ENCODE data around the gene ZNF570.

Gene ZNF570

DNA sequence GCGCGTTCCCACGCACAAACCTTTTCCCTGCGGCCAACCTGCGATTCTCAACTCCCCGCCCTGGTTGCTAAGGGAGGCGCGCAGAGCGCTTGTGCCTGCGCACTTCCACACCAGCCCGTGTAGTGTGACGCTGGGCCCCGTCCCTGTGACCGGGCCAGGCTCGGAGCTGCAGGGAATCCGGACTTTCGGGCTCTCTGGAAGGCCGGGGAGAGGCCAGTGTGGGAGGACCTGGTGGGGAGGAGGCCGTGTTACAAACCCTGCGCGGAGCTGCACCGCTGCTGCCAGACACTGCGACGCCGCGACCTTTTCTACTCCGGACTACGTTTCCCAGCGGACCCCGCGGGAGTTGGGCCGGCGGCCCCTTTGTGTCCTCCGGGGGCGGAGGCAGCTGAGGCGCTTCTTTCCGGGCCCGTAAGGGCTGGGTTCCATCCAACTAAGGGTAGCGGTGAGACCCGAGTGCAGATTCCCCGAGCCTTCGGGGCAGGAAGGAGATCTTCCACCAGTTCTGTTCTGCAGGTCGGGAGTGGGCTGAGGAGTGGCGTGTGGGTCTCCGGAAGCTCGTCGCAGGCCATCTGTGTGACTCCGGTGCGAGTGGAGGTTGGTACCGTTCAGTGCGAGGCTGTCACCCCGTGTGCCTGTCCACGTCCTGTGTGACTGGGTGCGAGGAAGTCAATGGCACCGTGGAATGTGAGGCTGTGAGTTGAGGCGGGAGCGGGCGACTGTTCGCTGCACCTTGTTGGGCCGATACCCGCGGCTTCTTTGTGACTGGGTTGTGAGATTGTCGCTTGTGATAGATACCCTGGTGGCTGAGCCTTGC is at the start of gene ZNF570:
Gene ZNF570, plus strand, starts transcription at position 396 of the 817 bp plus-strand sequence. CDS start 999 bp downstream, outside the sequence.
- peak; percentile 88 for DNase-seq

DNA sequence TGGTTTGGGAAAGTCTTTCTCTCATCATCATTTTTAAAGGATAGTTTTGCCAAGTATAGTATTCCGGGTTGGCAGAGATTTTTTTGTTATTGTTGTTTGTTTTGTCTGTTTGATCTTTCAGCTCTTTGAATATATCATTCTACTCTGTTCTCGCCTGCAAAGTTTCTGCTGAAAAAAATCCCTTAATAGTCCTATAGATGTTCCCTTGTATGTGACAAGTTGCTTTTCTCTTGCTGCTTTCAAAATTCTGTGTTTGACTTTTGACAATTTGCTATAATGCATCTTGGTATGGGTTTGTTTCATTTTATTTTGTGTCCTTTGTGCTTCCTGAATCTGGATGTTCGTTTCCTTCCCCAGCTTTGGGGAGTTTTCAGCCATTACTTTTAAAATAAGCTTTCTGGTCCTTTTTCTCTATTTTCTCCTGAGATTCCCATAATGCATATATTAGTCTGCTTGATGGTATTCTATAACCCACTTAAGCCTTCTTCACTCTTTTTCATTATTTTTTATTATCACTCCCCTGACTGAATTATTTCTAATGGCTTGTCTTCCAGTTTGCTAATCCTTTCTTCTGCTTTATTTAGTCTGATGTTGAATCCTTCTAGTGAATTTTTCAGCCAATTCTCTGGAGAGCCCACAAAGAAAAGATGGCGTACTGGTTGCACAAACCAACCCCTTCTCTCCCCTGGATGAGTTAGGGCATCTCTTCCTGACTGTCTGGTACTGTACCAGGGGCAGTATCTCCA is 16.5 kb upstream of the ZNF570 start:
- no peak for DNase-seq

- no peak for DNase-seq
Measured at GRCh38 chr19:37466277-37466797, 2.8 kb upstream of the ZNF570 start.

GRCh38 chr19:37466798-37467607 is 2.2 kb upstream of the ZNF570 start, which contains the start of gene ZNF569:
ZNF569 (minus strand) TSS chr19:37467444; CDS start chr19:37444921, 22,523 bp downstream.
- peak; percentile 84 for DNase-seq

- DNase-seq: no peak
Measured at GRCh38 chr19:37467608-37468090, 1.5 kb upstream of the ZNF570 start.

- no peak for DNase-seq
Measured at GRCh38 chr19:37470216-37470615, 1.1 kb downstream of the ZNF570 start.

GRCh38 chr19:37472165-37472564 is 3.0 kb downstream of the ZNF570 start:
- DNase-seq: no peak

DNA sequence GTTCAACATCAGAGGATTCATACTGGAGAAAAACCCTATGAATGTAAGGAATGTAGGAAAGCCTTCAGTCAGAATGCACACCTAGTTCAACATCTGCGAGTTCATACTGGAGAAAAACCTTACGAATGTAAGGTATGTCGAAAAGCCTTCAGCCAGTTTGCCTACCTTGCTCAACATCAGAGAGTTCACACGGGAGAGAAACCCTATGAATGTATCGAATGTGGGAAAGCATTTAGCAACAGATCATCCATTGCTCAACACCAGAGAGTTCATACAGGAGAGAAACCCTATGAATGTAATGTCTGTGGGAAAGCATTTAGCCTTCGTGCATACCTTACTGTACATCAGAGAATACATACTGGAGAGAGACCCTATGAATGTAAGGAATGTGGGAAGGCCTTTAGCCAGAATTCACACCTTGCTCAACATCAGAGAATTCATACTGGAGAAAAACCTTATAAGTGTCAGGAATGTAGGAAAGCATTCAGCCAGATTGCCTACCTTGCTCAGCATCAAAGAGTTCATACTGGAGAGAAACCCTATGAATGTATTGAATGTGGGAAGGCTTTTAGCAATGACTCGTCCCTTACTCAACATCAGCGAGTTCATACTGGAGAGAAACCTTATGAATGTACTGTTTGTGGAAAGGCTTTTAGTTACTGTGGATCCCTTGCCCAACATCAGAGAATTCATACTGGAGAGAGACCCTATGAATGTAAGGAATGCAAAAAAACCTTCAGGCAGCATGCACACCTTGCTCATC is 15.4 kb downstream of the ZNF570 start:
- DNase-seq: no peak

DNA sequence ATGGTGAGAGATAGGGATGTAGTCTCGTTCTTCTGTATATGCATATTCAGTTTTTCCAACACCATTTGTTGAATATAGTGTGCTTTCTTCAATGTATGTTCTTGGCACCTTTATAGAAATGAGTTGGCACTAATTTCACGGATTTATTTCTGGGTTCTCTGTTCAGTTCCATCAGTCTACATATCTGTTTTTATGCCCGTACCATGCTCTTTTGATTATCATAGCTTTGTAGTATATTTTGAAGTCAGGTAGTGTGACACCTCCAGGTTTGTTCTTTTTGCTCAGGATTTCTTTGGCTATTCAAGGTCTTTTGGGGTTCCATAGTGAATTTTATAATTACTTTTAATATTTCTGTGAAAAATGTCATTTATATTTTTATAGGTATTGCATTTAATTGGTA is 23.1 kb downstream of the ZNF570 start:
- no peak for DNase-seq

- DNase-seq: no peak
Measured at GRCh38 chr19:37505958-37506386, 36.8 kb downstream of the ZNF570 start.

DNA sequence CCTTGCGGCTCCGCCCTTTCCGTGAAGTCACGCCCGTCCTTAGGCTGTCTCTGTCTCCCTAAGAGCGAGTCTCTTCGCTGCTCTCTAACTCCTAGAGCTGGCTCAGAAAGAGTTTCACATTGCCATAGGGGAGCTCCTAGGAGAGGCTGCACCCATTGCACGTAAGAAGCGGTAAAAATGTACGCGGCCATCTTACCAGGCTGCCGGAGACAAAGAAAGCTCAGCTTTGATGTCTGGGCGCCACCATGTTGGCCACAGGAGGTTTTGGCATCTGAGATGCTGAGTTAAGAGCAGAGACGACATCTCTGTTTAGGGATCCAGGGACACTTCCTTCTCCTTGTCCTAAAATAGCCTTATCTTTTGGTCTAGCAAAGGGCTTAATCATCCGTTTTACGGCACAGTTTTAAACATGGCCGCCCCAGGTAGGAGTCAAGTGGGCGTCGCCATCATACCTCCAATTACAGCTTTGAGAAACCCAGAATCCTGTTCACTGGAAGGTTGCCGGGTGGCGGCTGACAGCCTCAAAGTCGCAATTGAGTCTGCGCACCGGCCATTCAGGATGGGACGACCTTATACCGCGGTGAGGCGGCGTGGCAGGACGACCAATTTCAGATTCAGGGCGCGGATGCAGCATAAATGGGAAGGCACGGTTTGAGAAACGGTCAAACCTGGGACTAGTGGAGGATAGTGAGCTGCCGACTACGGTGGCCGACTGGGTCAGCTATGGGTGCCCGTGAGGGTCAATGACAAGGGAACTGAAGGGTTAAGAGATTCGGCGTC is 37.4 kb downstream of the ZNF570 start, which contains the start of gene ZNF793:
Gene ZNF793, plus strand, starts transcription at position 553 of the 780 bp plus-strand sequence. CDS start 16,501 bp downstream, outside the sequence.
- DNase-seq: peak; percentile 76

DNA sequence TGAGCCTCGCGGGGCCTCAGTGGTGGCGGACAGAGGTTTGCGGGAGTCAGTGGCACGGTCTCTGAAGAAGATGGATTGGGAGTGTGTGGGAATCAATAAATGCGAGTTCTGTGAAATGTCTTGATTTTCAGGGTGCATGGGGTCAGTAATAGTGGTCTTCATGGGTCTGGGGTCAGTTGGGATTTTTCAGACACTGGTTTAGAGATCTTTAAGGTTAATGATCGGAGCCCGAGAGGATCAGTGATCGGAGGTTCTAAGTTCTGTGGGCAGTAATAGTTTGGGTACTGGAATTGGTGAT is 38.0 kb downstream of the ZNF570 start:
- DNase-seq: no peak

- no peak for DNase-seq
Measured at GRCh38 chr19:37511186-37511585, 42.0 kb downstream of the ZNF570 start.

GRCh38 chr19:37511821-37512220 is 42.7 kb downstream of the ZNF570 start:
- DNase-seq: no peak

GRCh38 chr19:37513397-37513796 is 44.2 kb downstream of the ZNF570 start:
- no peak for DNase-seq

DNA sequence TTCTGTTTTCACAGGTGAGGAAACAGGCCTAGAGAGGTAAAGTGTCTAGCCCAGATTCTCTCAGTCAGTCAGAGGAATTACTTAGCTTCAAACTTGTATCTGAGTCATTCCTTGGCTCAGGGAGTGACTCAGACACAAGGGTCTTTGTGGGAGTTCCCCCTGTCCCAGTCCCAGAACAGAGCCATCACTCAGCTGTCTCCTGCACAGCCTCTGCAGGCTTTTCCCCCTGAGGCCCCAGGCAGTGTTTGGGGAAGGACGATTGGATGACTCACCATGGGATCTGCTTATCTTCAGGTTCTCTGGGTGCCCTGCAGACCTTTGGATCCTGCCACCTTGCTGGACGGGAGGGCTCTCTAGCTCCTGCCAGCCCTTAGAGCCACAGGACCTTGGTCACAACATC is 50.7 kb downstream of the ZNF570 start:
- DNase-seq: no peak

GRCh38 chr19:37537391-37537947 is 68.3 kb downstream of the ZNF570 start:
- DNase-seq: no peak
